Transverse colon (tissue), 3 donors: ENCODE data around the gene CAMSAP1.

Experiments
- CTCF ChIP-seq, 5 experiments: fragments of 200-600 bp in 3 of 5; fragments of 450-650 bp in 2 of 5; sonication (generic) in 3 of 5; IDR thresholded peaks; 1 replicate in 2 of 5; 2 replicates in 3 of 5; pipeline ENCODE4 v1.5.1; 2016 to 2017; ENCODE audit warnings: antibody characterized with exemption in 5 of 5, inconsistent platforms in 3 of 5, mild to moderate bottlenecking in 2 of 5, moderate library complexity in 1 of 5
- EP300 ChIP-seq: sonication (generic); formaldehyde crosslinking; IDR thresholded peaks from one replicate; pipeline ENCODE4 v1.6.1; 2017; ENCODE audit warnings: antibody characterized with exemption, low read depth
- POLR2A ChIP-seq: fragments of 450-650 bp; IDR thresholded peaks from one replicate; pipeline ENCODE4 v1.6.1; 2016; ENCODE audit warnings: antibody characterized with exemption, mild to moderate bottlenecking, moderate library complexity

- TF ChIP-seq CTCF (IDR thresholded peaks at IDR 0.05) (no peak), EP300 (no peak), POLR2A (no peak)
These were observed 109.1 kb downstream of the CAMSAP1 start for GRCh38 chr9:135798263-135798585.
